Memory B cell (primary cell): Measurements from ENCODE around the gene TEX48.
A peak's percentile ranks its signal among the peaks of the same experiment; 100 is the strongest.

Source experiments
- ATAC-seq: fragments of 150-1000 bp; cut with Tn5 transposase; 2 replicates; pipeline ENCODE4 v1.10.0; 2021; ENCODE audit warnings: low read depth, mild to moderate bottlenecking, moderate library complexity
- DNase-seq, 2 donors: peaks; one replicate each; pipeline ENCODE4 v3.0.0; 2022; ENCODE audit warnings: low spot score in 2 of 2
- H3K27ac Mint-ChIP-seq: one replicate; pipeline ENCODE4 v1.8.0; 2022; ENCODE audit warnings: mild to moderate bottlenecking, moderate library complexity, mixed read lengths
- H3K27me3 Mint-ChIP-seq: one replicate; pipeline ENCODE4 v1.8.0; 2022; ENCODE audit warnings: mixed read lengths
- H3K36me3 Mint-ChIP-seq: one replicate; pipeline ENCODE4 v1.8.0; 2022; ENCODE audit warnings: mild to moderate bottlenecking, mixed read lengths
- H3K4me1 Mint-ChIP-seq: one replicate; pipeline ENCODE4 v1.8.0; 2022; ENCODE audit warnings: mixed read lengths
- H3K4me3 Mint-ChIP-seq: one replicate; pipeline ENCODE4 v1.8.0; 2022; ENCODE audit warnings: mild to moderate bottlenecking, moderate library complexity, mixed read lengths
- H3K9me3 Mint-ChIP-seq: one replicate; pipeline ENCODE4 v1.8.0; 2022; ENCODE audit warnings: mixed read lengths

The TEX48 gene

DNA sequence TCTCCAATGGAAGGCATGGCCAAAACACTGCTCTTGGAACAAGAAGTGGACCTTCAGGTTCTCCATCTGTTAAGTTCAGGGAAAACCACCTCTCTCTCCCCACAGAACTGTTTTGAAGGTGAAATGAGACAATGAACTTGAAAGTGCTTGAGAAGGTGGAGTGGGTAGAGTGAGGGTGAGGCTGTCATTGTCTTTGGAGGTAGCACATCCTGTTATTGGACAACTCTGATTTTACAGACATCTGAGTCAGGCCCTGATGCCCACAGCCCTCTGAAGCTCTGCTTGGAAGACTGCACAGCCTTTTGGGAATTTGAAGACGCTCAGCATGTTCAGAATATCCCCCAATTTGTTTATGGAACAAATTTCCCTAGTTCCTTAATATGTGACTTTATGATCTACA lies 27.6 kb upstream of the TEX48 start:
- Mint-ChIP-seq H3K4me3 (no peak overlapping the region), H3K9me3 (no peaks in the 10 kb centered on the region), H3K27ac (no peak overlapping the region), H3K4me1 (no peaks in the 10 kb centered on the region), H3K27me3 (peaks cover 20% of the 10 kb centered on the region), H3K36me3 (no peaks in the 10 kb centered on the region)
- ATAC-seq (no peak), DNase-seq (no peak)

GRCh38 chr9:114706711-114707110 lies 24.7 kb upstream of the TEX48 start:
- no peak overlapping the region for H3K4me3 Mint-ChIP-seq
- H3K4me1 Mint-ChIP-seq = no peaks in the 10 kb centered on the region
- H3K27me3 Mint-ChIP-seq = peaks cover 17% of the 10 kb centered on the region
- H3K27ac Mint-ChIP-seq = no peak overlapping the region
- no peaks in the 10 kb centered on the region for H3K36me3 Mint-ChIP-seq
- no peak for ATAC-seq
- no peak for DNase-seq
- no peaks in the 10 kb centered on the region for H3K9me3 Mint-ChIP-seq

DNA sequence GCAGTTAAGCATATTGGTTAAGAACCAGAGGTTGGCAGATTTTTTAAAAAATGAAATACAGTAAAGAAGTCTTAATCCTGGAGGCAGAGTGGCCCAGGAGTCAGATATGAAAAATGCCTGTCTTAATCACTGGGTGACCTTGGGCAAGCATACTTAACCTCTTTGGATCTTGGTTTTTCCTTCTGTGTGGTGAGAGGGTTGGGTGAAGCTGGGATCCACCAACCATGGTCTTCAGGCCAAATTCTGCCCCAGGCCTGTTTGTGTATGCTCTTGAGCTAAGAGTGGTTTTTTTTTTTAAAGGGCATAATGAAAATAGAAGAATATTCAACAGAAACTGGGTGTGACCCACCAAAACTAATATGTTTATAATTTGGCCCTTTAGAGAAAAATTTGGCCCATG lies 20.0 kb upstream of the TEX48 start:
- ATAC-seq (no peak), DNase-seq (no peak)
- peaks cover 8% of the 10 kb centered on the region for H3K4me1 Mint-ChIP-seq
- no peak overlapping the region for H3K4me3 Mint-ChIP-seq
- H3K36me3 Mint-ChIP-seq = peaks cover 2% of the 10 kb centered on the region
- H3K9me3 Mint-ChIP-seq = no peaks in the 10 kb centered on the region
- peaks cover 10% of the 10 kb centered on the region for H3K27me3 Mint-ChIP-seq
- no peak overlapping the region for H3K27ac Mint-ChIP-seq

GRCh38 chr9:114697951-114698351 lies 16.0 kb upstream of the TEX48 start:
- H3K36me3 Mint-ChIP-seq = peaks cover 2% of the 10 kb centered on the region
- H3K27me3 Mint-ChIP-seq = peaks cover 19% of the 10 kb centered on the region
- H3K27ac Mint-ChIP-seq = no peak overlapping the region
- ATAC-seq = peak; percentile 41
- H3K9me3 Mint-ChIP-seq = no peaks in the 10 kb centered on the region
- no peak for DNase-seq
- H3K4me1 Mint-ChIP-seq = peaks cover 8% of the 10 kb centered on the region
- H3K4me3 Mint-ChIP-seq = no peak overlapping the region

DNA sequence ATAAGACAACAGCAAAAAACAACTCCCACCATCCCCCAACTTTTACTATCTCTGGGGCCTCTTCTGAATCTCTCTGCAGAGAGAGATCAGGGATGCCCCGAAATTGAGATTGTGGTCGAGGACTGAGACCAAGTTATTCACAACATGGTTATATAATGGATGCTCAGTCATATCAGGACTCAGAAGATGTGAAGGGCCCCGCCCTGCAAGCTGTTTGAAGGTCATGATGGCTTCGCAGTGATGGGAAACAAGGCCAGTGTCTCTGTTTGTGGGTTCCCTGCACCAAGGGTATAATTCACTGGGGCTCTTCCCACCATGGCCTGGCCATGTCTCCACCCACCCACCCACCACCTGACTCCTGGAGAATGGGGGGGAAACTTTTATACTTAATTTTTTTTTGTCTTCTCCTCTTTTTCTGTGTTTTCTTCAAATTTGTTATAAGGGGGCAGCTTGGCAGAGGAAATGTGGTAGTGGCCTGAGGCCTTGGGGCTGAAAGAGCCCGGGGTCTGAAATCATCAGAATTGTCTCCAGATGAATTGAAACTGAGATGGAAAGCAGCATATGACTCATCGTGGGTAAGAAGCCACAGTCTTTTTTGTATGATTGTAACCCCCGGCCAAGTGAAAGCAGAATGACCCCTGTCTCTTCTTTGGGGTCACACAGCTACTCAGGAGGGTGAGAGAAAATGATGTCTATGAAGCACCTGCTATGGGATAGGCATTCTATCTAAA lies 15.0 kb upstream of the TEX48 start:
- Mint-ChIP-seq H3K4me3 (no peak overlapping the region), H3K27me3 (peaks cover 19% of the 10 kb centered on the region), H3K36me3 (peaks cover 2% of the 10 kb centered on the region), H3K27ac (no peak overlapping the region), H3K4me1 (peaks cover 8% of the 10 kb centered on the region), H3K9me3 (no peaks in the 10 kb centered on the region)
- no peak for DNase-seq
- ATAC-seq = no peak

GRCh38 chr9:114695948-114696347 lies 14.0 kb upstream of the TEX48 start:
- DNase-seq (no peak), ATAC-seq (no peak)
- Mint-ChIP-seq H3K9me3 (no peaks in the 10 kb centered on the region), H3K27me3 (peaks cover 23% of the 10 kb centered on the region), H3K36me3 (peaks cover 2% of the 10 kb centered on the region), H3K4me3 (no peak overlapping the region), H3K27ac (no peak overlapping the region), H3K4me1 (peaks cover 16% of the 10 kb centered on the region)

- DNase-seq (no peak), ATAC-seq (no peak)
- H3K36me3 Mint-ChIP-seq = peaks cover 1% of the 10 kb centered on the region
- H3K4me3 Mint-ChIP-seq = no peak overlapping the region
- peaks cover 25% of the 10 kb centered on the region for H3K27me3 Mint-ChIP-seq
- H3K9me3 Mint-ChIP-seq = no peaks in the 10 kb centered on the region
- H3K4me1 Mint-ChIP-seq = peaks cover 17% of the 10 kb centered on the region
- no peak overlapping the region for H3K27ac Mint-ChIP-seq
These were observed 12.8 kb upstream of the TEX48 start for GRCh38 chr9:114694719-114695269.

GRCh38 chr9:114694146-114694545 lies 12.2 kb upstream of the TEX48 start:
- peaks cover 22% of the 10 kb centered on the region for H3K27me3 Mint-ChIP-seq
- ATAC-seq = no peak

GRCh38 chr9:114693248-114693855 lies 11.4 kb upstream of the TEX48 start:
- no peak overlapping the region for H3K27ac Mint-ChIP-seq
- ATAC-seq (no peak), DNase-seq (no peak)
- no peaks in the 10 kb centered on the region for H3K9me3 Mint-ChIP-seq
- H3K4me1 Mint-ChIP-seq = peaks cover 17% of the 10 kb centered on the region
- H3K27me3 Mint-ChIP-seq = peaks cover 22% of the 10 kb centered on the region
- H3K4me3 Mint-ChIP-seq = no peak overlapping the region
- H3K36me3 Mint-ChIP-seq = peaks cover 2% of the 10 kb centered on the region

More at GRCh38 chr9:114694146-114694545, 12.2 kb upstream of the TEX48 start:
- peaks cover 2% of the 10 kb centered on the region for H3K36me3 Mint-ChIP-seq
- H3K9me3 Mint-ChIP-seq = no peaks in the 10 kb centered on the region
- H3K27ac Mint-ChIP-seq = no peak overlapping the region
- peaks cover 17% of the 10 kb centered on the region for H3K4me1 Mint-ChIP-seq
- no peak overlapping the region for H3K4me3 Mint-ChIP-seq
- DNase-seq = no peak

DNA sequence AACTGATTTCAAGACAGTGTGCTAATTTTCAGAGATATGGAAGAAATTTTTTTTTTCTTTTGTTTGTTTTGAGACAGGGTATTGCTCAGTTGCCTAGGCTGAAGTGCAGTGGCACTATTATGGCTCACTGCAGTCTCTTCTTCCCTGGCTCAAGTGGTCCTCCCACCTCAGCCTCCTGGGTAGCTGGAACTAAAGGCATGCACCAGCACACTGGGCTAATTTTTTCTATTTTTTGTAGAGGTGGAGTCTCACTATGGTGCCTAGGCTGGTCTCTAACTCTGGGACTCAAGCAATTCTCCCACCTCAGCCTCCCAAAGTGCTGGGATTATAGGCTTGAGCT lies 9.9 kb upstream of the TEX48 start:
- Mint-ChIP-seq H3K27me3 (peaks cover 16% of the 10 kb centered on the region), H3K9me3 (no peaks in the 10 kb centered on the region), H3K36me3 (peaks cover 2% of the 10 kb centered on the region), H3K27ac (no peak overlapping the region), H3K4me1 (peaks cover 9% of the 10 kb centered on the region), H3K4me3 (no peak overlapping the region)
- DNase-seq = no peak
- ATAC-seq = no peak

DNA sequence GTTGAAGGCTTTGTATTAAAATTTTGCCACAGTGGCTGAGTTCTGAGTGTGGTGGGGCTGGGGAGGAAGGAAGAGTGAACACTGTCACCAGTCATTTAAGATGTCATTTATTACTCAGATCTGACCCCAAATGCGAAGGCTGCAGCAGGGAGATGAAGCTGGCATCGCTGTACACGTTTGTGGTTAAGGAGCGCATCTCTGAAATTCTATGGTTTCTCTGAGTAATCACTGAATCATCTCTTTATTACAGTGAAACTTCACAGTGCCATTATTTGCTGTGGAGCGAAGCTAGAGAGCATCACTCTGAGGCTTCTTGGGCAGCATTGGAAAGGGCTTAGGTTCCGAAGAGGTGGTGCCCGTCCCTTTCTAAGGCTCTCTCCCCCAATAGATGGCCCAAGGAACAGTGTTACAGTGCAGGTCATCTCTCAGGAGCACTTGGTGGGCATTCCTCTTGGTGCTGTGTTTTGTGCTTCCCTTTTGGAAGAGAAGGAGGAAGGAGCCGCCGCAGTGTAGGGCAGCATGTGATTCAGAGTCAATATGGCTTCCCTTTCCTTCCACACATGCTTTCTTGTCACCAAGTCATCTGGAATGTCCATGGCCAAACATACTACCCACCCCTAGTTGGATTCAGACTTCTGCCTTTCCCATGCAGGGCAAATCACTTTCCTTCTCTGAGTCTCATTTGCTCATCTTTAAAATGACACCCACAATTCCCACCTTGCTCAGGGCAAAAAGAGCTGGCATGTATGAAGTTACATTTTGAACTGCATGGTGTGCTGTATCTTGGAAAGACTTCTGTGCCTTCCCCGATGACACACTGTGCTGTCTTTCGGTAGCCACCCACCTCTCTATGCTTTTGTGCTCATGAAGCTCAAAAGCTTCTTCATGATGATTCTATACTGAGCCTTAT lies 9.3 kb upstream of the TEX48 start:
- DNase-seq = no peak
- ATAC-seq = peak; percentile 37
- Mint-ChIP-seq H3K36me3 (peaks cover 2% of the 10 kb centered on the region), H3K9me3 (no peaks in the 10 kb centered on the region), H3K27ac (no peak overlapping the region), H3K27me3 (peaks cover 16% of the 10 kb centered on the region), H3K4me3 (peak overlapping the region; percentile 46), H3K4me1 (peaks cover 9% of the 10 kb centered on the region)

DNA sequence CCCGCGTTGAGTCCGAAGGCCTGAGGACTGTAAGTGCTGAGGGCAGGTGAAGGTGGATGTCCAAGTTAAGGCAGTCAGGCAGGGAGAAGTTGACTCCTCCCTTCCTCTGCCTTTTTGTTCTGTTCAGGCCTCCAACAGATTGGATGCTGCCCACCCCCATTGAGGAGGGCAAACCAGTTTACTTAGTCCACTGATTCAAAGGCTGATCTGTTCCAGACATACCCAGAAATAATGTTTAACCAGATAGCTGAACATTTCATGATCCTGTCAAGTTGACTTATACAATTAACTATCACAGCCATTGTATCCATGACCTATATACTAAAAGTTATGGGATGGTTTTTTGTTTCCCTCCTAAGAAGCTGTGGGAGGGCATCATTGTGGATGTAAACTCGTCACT lies 8.3 kb upstream of the TEX48 start:
- Mint-ChIP-seq H3K4me1 (peaks cover 12% of the 10 kb centered on the region), H3K27ac (no peak overlapping the region), H3K9me3 (no peaks in the 10 kb centered on the region), H3K27me3 (peaks cover 13% of the 10 kb centered on the region), H3K4me3 (no peak overlapping the region), H3K36me3 (peaks cover 2% of the 10 kb centered on the region)
- no peak for DNase-seq
- ATAC-seq = no peak

DNA sequence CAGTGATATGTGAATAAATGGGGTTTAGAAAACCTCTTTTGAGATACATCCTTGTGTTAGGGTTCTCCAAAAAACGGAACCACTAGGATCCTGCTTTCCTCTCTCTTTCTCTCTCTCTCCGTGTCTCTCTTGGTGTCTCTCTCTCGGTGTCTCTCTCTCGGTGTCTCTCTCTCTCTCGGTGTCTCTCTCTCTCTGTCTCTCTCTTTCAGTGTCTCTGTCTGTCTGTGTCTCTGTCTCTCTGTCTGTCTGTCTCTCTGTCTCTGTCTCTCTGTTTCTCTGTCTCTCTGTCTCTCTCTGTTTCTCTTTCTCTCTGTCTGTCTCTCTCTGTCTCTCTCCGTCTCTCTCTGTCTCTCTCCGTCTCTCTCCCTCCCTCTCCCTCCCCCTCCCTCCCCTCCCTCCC lies 7.8 kb upstream of the TEX48 start:
- Mint-ChIP-seq H3K9me3 (no peaks in the 10 kb centered on the region), H3K4me1 (peaks cover 12% of the 10 kb centered on the region), H3K27me3 (peaks cover 12% of the 10 kb centered on the region), H3K27ac (no peak overlapping the region), H3K4me3 (no peak overlapping the region), H3K36me3 (peaks cover 2% of the 10 kb centered on the region)
- DNase-seq = no peak
- ATAC-seq = no peak
